HepG2 (cell line): ENCODE results near the gene ZDHHC14. TPM values are rescaled to one million over a fixed set of nuclear protein-coding genes. Genes with fewer than 3 reads are reported as not detected.

Source experiments
- HIVEP1 ChIP-seq: sonication (generic); formaldehyde crosslinking; IDR thresholded peaks from 2 replicates; pipeline ENCODE4 v1.4.0; 2020; ENCODE audit warnings: mild to moderate bottlenecking, missing genetic modification reagents
- REXO4 ChIP-seq: sonication (generic); formaldehyde crosslinking; IDR thresholded peaks from 2 replicates; pipeline ENCODE4 v1.8.0; 2022; ENCODE audit warnings: missing genetic modification reagents, mild to moderate bottlenecking, borderline replicate concordance
- RXRA ChIP-seq: sonication (generic); formaldehyde crosslinking; IDR thresholded peaks from 2 replicates; pipeline ENCODE4 v1.5.1; 2020; ENCODE audit warnings: missing genetic modification reagents
- SETDB1 ChIP-seq: sonication (generic); formaldehyde crosslinking; IDR thresholded peaks from 2 replicates; pipeline ENCODE4 v1.5.1; 2020; ENCODE audit warnings: missing genetic modification reagents, mild to moderate bottlenecking, borderline replicate concordance
- ZBTB33 ChIP-seq: sonication (generic); formaldehyde crosslinking; IDR thresholded peaks from 2 replicates; pipeline ENCODE4 v1.4.0; 2020; ENCODE audit warnings: missing genetic modification reagents
- ZFP1 ChIP-seq: IDR thresholded peaks from 2 replicates; pipeline ENCODE4 v1.6.1; 2016
- ZGPAT ChIP-seq: IDR thresholded peaks from 2 replicates; pipeline ENCODE4 v1.6.1; 2016; ENCODE audit warnings: mild to moderate bottlenecking
- ZMYM3 ChIP-seq: sonication (generic); formaldehyde crosslinking; IDR thresholded peaks from 2 replicates; pipeline ENCODE4 v1.5.1; 2020; ENCODE audit warnings: mild to moderate bottlenecking, missing genetic modification reagents
- ZNF251 ChIP-seq: sonication (generic); formaldehyde crosslinking; IDR thresholded peaks from 2 replicates; pipeline ENCODE4 v1.9.0; 2021; ENCODE audit warnings: mild to moderate bottlenecking, missing genetic modification reagents
- ZNF296 ChIP-seq: sonication (generic); formaldehyde crosslinking; conservative IDR thresholded peaks from 2 replicates; pipeline ENCODE4 v1.5.0; 2020; ENCODE audit warnings: mild to moderate bottlenecking, missing genetic modification reagents
- ZNF383 ChIP-seq: sonication (generic); formaldehyde crosslinking; IDR thresholded peaks from 2 replicates; pipeline ENCODE4 v1.4.0; 2020; ENCODE audit warnings: missing genetic modification reagents, mild to moderate bottlenecking, borderline replicate concordance
- ZNF414 ChIP-seq: sonication (generic); formaldehyde crosslinking; IDR thresholded peaks from 2 replicates; pipeline ENCODE4 v1.5.0; 2020; ENCODE audit warnings: missing genetic modification reagents
- ZNF460 ChIP-seq: sonication (generic); formaldehyde crosslinking; IDR thresholded peaks from 2 replicates; pipeline ENCODE4 v1.5.1; 2020; ENCODE audit warnings: missing genetic modification reagents, mild to moderate bottlenecking, borderline replicate concordance
- ZNF547 ChIP-seq: sonication (generic); formaldehyde crosslinking; IDR thresholded peaks from 2 replicates; pipeline ENCODE4 v1.5.1; 2020; ENCODE audit warnings: mild to moderate bottlenecking, missing genetic modification reagents
- ZNF574 ChIP-seq: sonication (generic); formaldehyde crosslinking; IDR thresholded peaks from 2 replicates; pipeline ENCODE4 v1.4.0; 2020; ENCODE audit warnings: missing genetic modification reagents
- ZNF589 ChIP-seq: sonication (generic); formaldehyde crosslinking; conservative IDR thresholded peaks from 2 replicates; pipeline ENCODE4 v1.8.0; 2022; ENCODE audit warnings: mild to moderate bottlenecking, moderate library complexity, missing genetic modification reagents
- ZNF768 ChIP-seq: sonication (generic); formaldehyde crosslinking; IDR thresholded peaks from 2 replicates; pipeline ENCODE4 v1.4.0; 2020; ENCODE audit warnings: missing genetic modification reagents
- ZNF782 ChIP-seq: sonication (generic); formaldehyde crosslinking; IDR thresholded peaks from 2 replicates; pipeline ENCODE4 v1.4.0; 2020; ENCODE audit warnings: missing genetic modification reagents, mild to moderate bottlenecking, borderline replicate concordance
- ZNF883 ChIP-seq: sonication (generic); formaldehyde crosslinking; IDR thresholded peaks from 2 replicates; pipeline ENCODE4 v1.5.1; 2020; ENCODE audit warnings: mild to moderate bottlenecking, missing genetic modification reagents; ENCODE audit errors: not compliant biosample characterization
- ZUFSP ChIP-seq: sonication (generic); formaldehyde crosslinking; IDR thresholded peaks from 2 replicates; pipeline ENCODE4 v1.9.0; 2021; ENCODE audit warnings: missing genetic modification reagents, mild to moderate bottlenecking, borderline replicate concordance
- polyA plus RNA-seq, 8 experiments: library from polyadenylated mRNA; depleted of rRNA in 3 of 8; stranded (reverse) in 7 of 8; unstranded in 1 of 8; fragments of >200 nt; fragmentation: Illumina TruSeq in 4 of 8; extraction: Trizol in 4 of 8; gene quantifications; 2 replicates each; pipeline versions ENCODE4 v1.2.1 to v1.2.3, GENCODE V29; 2011 to 2016; ENCODE audit warnings: low read depth in 4 of 8, missing spikeins in 1 of 8, mixed read lengths in 1 of 8; ENCODE audit not compliant: insufficient read depth in 1 of 8
- total RNA-seq, 5 experiments: library from RNA; depleted of rRNA; stranded (reverse); fragments of >200 nt; fragmentation: Illumina TruSeq; extraction: Trizol; gene quantifications; 2 replicates each; pipeline ENCODE4 v1.2.3, GENCODE V29; 2016; ENCODE audit warnings: low read depth in 1 of 5

The ZDHHC14 gene
- total and polyA plus RNA-seq, 2 of the 13 experiments (the other 11 are each of a cell fraction or from before 2014, with no cell fraction given): 3.7 to 9.5 TPM

GRCh38 chr6:157539900-157540752 is 159.1 kb downstream of the ZDHHC14 start (continued):
- TF ChIP-seq HIVEP1 (CRISPR knock-in tag): peak; percentile 34; the same call in 1 of the 2 replicates
- no peak for TF ChIP-seq REXO4 (CRISPR knock-in tag)
- TF ChIP-seq ZNF883 (CRISPR knock-in tag): no peak
- no peak for TF ChIP-seq ZNF782 (CRISPR knock-in tag)
- TF ChIP-seq RXRA: peak; percentile 82
- no peak for TF ChIP-seq ZNF251 (CRISPR knock-in tag)
- TF ChIP-seq ZMYM3 (CRISPR knock-in tag): peak; percentile 96
- TF ChIP-seq ZNF414 (CRISPR knock-in tag): peak; percentile 54; the same call in 1 of the 2 replicates
- peak; percentile 75; the same call in 1 of the 2 replicates for TF ChIP-seq ZNF547 (CRISPR knock-in tag)
- TF ChIP-seq ZNF296 (CRISPR knock-in tag): no peak
- peak; percentile 84 for TF ChIP-seq ZGPAT
- TF ChIP-seq ZBTB33 (CRISPR knock-in tag): peak; percentile 16; the same call in 1 of the 2 replicates
- TF ChIP-seq ZFP1: 0 out of 2 replicates have a peak, but pooled peaks have one; percentile 56
- peak; percentile 16; the same call in 1 of the 2 replicates for TF ChIP-seq ZNF768 (CRISPR knock-in tag)
- TF ChIP-seq ZNF574 (CRISPR knock-in tag): peak; percentile 86
- no peak for TF ChIP-seq ZNF383 (CRISPR knock-in tag)
- TF ChIP-seq ZUFSP (CRISPR knock-in tag): no peak
- no peak for TF ChIP-seq SETDB1
- TF ChIP-seq ZNF589 (CRISPR knock-in tag): peak; percentile 75; the same call in 1 of the 2 replicates
- peak; percentile 39; the same call in 1 of the 2 replicates for TF ChIP-seq ZNF460
